NCI-H446 (cell line): ENCODE measurements around the gene FREM3.
"Not testable (repeated sequence)": the region's sequence is repeated elsewhere in the genome, so short reads cannot be mapped to it uniquely, and the experiment has no call there.

ENCODE experiments used
- DNase-seq, 2 experiments: peaks; one replicate each; lab custom pipeline; 2025; lab: John Stamatoyannopoulos, UW

FREM3 gene

DNA sequence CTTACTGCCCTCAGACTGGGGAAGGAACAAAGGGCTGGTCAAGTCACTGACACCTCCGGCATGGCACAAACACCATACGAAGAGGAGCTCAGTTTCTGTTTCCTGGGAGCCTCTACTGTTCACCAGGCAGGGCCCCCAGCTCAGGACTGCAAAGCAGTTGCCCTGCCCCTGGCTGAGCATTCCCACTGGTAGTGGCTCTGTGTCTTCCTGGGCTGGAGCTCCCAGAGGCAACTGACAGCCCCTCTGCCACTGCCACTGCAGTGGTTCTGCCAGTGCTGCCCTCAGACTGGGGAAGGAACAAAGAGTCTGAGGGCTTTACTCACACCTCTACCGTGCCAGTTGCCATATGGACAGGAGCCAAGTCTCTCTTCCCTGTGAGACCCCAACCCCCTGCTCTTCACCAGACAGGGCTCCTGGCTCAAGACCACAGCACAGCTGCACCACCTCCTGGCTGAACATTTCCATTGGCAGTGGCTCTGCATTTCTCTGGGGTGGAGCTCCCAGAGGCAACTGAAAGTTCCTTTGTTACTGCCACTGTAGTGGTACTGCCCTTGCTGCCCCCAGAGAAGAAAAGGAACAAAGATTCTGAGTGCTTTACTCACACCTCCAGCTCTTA lies 119.0 kb downstream of the FREM3 start:
- DNase-seq: peak in 1 of 2 experiments; percentile 54

DNA sequence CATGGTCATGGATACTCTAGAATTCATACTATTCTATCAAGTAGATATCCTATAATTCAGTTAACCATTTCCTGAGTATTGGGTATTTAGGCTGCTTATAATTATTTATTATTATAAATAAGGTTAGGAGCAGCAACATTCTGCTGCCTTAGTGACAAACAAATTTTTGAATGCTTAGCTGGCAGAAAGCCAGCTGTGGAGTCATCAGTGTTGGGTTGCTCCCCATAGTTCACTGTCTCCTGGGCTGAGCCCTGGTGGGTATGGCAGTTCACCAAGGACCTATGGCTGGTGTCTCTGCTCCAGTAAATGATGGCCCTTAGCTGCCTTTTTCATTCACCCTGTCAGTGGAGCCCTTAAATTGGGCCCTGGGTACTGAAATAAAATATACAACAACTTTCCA lies 125.1 kb downstream of the FREM3 start:
- DNase-seq: no peak

DNA sequence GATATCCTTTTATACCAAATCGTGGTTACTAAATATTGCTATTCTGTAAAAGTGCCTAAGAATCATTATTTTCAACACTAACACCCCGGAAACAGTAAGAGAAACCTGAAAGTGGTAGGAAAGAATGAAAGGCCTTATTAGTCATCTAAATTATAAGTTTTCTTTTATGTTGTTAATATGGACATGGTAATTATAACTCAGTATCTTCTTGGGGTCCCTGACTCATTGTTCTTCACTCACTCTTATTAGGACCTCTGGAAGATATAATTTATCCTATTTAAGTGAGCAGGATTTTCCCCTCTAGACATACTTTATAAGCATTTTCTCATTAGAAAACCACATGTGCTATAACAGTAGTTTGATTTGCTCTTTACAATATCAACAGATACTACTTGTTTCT lies 136.0 kb downstream of the FREM3 start:
- DNase-seq: no peak

DNA sequence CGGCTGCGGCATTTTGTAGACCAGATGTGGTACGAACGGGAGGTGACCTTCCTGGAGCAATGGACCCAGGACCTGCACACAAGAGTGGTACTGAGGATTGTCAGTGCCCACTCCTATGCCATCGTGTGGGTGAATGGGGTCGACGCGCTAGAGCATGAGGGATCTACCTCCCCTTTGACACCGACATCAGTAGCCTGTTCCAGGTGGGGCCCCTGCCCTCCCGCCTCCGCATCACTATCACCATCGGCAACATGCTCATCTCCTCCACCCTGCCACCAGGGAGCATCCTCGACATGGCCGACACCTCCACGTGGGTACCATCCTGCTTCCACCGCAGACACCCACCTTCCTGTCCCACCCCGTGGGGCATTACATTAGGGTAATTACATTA lies 140.7 kb downstream of the FREM3 start:
- no peak for DNase-seq

DNA sequence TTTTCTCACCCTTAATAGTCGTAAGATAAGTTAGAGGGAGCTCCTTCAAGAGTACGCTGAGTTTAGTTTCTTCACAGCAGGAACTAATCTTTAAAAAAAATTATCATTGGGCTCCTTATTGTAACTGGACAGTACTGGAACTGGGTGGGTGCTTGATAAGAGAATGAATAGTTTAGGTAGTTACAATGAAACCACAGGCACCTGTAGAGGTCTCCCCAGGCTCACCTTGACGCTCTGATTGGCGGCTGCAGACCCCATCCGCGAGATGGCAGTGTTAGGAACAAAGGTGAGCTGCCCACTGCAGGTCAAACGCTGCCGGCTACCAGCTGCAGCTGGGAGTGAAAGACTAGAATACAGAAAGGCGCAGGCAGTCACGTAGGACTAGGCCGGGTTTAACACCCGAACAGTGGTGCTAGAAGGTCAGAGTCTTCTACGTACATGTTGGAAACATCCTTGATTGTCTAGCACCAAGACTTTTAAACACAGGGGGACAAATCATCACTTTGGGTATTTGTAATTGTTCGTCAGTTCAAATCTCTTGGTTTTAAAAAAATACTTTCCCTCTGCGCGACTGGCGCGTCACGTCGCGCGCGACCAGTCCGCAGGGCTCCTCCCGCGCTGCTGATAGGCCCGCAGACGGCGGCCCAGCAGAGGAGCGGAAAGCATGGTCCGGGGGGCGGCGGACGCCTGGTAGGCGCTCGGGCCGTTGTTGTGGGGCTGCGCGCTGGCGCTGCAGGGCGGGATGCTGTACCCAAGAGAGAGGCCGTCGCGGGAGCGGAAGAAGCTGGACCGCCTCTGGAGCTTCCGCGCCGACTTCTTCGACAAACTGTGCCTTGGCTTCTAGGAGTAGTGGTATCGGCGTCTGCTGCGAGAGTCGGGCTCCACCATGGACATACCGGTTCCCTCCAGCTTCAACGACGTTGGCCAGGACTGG lies 141.4 kb downstream of the FREM3 start:
- DNase-seq: peak; percentile 39 to 54

DNA sequence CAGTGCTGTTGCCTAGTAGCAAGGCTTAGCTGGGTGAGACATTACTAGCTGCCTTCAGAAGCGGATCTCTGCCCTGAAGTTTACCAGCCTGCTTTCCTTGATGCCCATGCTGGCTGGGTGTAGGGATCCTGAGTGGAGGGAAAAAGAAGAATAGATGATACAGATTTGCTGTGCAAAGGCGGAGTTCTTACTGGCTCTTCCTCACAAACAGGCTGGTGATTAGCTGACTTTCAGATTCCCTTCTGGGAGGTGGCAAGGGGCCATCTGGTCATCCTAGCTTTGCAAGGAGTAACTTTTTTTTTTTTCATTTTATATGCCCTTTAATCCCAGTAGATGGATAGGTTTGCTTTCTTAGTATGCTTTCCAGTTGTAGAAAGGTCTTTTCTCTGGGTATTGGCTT lies 142.2 kb downstream of the FREM3 start:
- no peak for DNase-seq

DNA sequence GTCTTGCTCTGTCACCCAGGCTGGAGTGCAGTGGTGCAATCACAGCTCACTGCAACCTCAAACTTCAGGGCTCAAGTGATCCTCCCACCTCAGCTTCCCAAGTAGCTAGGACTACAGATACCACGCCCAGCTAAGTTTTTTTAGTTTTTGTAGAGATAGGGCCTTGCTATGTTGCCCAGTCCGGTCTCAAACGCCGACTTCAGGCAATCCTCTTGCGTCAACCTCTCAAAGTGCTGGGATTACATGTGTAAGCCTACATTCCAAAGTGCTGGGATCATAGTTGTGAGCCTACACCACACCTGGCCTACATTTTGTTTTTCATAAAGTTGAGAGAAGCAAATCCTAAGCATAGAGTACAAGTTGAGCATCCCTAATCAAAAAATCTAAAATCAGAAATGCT lies 144.8 kb downstream of the FREM3 start:
- no peak for DNase-seq

DNA sequence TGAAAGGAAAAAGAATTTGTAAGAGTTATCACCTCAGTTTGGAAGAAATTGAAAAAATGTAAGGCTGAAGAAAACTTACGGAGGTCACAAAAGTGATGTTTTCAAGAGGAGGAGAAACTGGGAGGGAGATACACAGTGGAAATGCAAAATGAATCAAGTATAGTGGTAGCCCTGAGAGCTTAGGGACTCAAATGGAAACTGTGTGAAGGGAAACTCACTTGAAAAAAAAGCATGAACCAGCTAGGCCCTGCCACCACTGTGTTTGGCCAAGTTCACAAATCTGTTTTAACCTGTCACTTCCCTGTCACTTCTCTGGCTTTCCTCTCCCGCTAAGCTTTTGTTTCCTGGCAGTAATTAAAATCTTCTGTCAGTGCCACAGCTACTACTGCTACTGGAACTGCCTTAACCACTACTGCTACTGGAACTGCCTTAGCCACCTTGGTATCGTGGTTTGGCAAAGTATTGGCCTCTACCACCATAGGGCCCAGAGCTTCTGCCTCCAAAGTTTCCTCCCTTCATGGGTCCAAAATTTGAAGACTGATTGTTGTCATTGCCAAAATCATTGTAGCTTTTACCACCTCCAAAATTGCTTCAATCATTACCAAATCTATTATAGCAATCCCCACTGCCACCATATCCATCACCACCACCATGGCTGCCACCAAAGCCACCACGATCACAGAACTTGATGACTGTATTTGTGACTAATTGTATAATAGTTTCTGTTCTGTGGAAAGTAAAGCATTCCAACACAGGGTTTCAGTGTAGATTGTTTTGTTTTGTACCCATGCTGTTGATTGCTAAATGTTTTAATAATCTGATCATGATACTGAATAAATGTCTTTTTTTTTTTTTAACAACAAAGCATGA lies 145.5 kb downstream of the FREM3 start:
- no peak for DNase-seq

DNA sequence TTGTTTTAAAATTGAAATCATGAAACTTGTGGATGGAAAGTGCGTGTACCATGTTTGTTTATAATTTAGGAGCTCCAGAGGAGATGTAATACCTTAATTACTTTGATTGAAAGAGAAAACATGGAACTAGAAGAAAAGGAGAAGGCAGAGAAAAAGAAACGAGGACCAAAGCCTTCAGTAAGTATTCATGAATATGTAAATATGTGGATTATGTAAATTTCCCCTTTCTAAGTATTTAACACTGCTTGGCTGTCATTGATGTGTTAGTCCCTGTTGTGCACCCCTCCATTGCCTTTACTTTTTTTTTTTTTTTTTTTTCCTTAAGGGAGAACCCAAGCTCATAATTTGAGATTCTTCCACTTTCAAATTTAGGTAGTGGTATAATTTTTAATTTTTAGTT lies 150.5 kb downstream of the FREM3 start:
- DNase-seq: no peak

DNA sequence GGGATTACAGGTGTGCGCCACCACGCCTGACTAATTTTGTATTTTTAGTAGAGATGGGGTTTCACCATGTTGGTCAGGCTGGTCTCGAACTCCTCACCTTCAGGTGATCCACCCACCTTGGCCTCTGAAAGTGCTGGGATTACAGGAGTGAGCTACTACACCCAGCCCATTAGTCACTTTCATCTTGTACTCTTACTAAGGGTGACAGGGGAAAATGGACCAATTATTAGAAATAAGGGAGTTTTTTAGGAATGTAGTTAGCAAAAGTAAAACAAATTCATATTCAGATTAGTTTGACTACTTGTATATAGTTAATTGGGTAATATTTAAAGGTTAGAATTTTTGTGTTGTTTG lies 160.8 kb downstream of the FREM3 start:
- no peak for DNase-seq

DNA sequence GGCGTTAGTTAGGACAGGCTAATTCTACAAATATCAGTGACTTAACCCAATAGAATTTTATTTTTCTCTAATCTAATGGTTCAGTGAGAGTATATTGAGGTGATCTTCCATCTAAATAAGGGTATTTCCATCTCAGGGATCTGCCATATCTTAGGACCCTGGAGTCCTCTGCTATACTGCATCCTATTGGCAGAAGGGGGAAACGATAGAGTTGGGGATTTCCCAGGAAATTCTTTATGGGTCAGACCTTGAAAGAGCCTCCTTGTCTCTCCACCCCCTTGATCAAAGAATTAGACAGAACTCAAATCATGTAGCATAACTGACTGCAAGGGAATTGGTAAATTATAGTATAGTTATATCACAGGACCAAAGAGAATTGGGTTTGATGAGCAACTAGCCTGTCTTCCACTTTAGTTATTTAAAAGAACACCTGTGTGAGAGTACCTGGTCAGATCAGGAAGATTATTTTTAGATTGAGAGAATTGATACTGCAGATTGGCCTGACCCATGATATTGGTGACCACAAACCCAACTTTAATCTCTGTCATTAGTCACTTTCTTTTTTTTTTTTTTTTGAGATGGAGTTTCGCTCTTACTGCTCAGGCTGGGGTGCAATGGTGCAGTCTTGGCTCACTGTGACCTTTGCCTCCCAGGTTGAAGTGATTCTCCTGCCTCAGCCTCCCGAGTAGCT lies 161.4 kb downstream of the FREM3 start:
- DNase-seq: no peak

DNA sequence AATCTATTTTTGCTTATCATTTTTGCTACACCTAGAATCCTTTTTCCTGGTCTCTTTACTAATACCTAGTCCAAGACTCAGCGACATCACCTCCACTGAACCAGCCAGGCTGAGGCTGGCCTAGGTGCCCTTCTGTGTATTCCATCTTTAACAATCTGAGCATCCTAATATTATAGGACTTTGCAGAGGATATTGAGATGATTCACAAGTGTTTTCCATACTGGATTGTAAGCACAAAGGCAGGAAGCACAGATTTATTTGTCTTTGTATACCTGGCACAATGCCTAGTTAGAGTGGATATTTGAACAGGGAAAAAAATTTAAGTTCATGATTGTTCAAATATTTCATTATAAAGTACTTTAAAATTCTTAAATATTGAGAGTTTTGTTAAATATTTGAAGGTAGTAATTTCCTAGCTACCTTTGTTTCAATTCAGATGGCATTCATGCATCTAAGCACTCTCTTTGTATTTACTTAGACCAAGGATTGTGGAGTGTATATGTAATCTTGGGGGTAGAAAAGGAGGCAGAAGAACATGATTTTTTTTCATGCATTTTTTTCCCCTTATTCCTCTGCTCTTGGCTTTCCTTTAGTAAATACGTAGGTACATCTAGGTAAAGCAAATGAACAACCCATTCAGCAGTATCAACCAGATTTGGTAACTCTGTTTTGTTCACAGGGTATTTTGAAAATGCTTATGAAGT lies 168.5 kb downstream of the FREM3 start:
- no peak for DNase-seq

DNA sequence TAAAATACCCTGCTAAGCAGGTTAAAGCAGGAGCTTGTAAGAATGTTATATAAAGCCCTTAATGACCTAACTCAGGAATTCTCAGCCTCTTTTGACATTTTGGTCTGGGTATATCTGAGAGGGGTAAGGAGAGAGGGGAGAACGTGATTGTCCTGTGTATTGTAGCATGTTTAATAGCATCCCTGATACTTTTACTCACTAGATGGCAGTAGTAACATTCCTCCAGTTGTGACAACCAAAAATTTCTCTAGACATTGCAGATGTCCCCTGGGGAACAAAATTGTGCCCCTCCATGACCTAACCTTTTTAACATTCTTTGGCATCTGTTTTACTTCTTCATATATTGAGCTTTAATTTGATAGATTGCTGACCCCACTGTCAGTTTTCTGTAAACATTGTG lies 169.1 kb downstream of the FREM3 start:
- no peak for DNase-seq

DNA sequence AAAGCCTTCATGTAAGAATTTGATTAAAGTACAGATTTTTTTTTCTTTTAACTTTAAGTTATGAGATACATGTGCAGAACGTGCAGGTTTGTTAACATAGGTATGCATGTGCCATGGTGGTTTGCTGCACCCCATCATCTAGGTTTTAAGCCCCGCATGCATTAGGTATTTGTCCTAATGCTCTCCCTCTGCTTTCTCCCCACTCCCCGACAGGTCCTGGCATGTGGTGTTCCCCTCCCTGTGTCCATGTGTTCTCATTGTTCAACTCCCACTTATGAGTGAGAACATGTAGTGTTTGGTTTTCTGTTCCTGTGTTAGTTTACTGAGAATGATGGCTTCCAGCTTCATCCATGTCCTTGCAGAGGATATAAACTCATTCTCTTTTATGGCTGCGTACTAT lies 172.4 kb downstream of the FREM3 start:
- not testable (repeated sequence) for DNase-seq
